Duodenal mucosa (tissue), 2 donors: Measurements from ENCODE around the gene RNF217.
"Not testable (repeated sequence)": the region's sequence is repeated elsewhere in the genome, so short reads cannot be mapped to it uniquely, and the experiment has no call there.

ENCODE experiments used
- H3K27ac ChIP-seq: one replicate; pipeline ENCODE4 v1.7.0; 2013; ENCODE audit warnings: low read depth, low read length
- H3K27me3 ChIP-seq, 2 donors: one replicate each; pipeline ENCODE4 v1.7.0; 2013; ENCODE audit warnings: low read length in 2 of 2, control low read depth in 1 of 2; ENCODE audit not compliant: insufficient read depth in 2 of 2, control insufficient read depth in 1 of 2
- H3K36me3 ChIP-seq, 2 donors: one replicate each; pipeline ENCODE4 v1.7.0; 2013; ENCODE audit warnings: low read length in 2 of 2, control low read depth in 1 of 2; ENCODE audit not compliant: insufficient read depth in 2 of 2, control insufficient read depth in 1 of 2
- H3K4me1 ChIP-seq, 2 donors: one replicate each; pipeline ENCODE4 v1.7.0; 2013; ENCODE audit warnings: low read length in 2 of 2, control low read depth in 1 of 2; ENCODE audit not compliant: insufficient read depth in 2 of 2, control insufficient read depth in 1 of 2
- H3K4me3 ChIP-seq, 2 donors: one replicate each; pipeline ENCODE4 v1.7.0; 2013; ENCODE audit warnings: low read length in 2 of 2, low read depth in 1 of 2
- H3K9ac ChIP-seq, 2 donors: one replicate each; pipeline ENCODE4 v1.7.0; 2013; ENCODE audit warnings: low read length in 2 of 2, low read depth in 1 of 2
- H3K9me3 ChIP-seq, 2 donors: one replicate each; pipeline ENCODE4 v1.7.0; 2013; ENCODE audit warnings: low read length in 2 of 2, control low read depth in 1 of 2; ENCODE audit not compliant: control insufficient read depth in 1 of 2

The RNF217 gene

DNA sequence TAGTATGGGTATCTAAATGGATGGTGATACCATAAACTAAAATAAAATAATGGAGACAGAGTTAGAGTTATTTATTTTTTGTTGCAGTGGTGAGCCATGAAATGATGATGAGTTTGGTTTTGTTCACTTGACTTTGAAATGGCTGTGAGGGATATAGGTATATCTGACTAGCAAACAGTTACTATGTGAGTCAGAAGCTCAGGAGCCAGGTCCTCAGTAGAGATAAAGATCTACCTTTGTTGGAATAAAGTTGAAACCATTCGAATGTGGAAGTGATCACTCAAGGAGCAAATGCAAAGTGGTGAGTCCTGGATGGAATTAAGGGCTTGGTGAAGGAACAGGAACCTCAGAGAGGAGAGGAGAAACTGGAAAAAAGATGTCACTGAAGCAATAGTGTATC is 105.3 kb downstream of the RNF217 start:
- Histone ChIP-seq H3K27ac (no peak overlapping the region), H3K36me3 (no peaks in the 10 kb centered on the region), H3K4me3 (no peak overlapping the region), H3K4me1 (peaks cover 0 to 5% of the 10 kb centered on the region in 2 donors), H3K9ac (no peak overlapping the region), H3K27me3 (no peaks in the 10 kb centered on the region), H3K9me3 (no peaks in the 10 kb centered on the region)

DNA sequence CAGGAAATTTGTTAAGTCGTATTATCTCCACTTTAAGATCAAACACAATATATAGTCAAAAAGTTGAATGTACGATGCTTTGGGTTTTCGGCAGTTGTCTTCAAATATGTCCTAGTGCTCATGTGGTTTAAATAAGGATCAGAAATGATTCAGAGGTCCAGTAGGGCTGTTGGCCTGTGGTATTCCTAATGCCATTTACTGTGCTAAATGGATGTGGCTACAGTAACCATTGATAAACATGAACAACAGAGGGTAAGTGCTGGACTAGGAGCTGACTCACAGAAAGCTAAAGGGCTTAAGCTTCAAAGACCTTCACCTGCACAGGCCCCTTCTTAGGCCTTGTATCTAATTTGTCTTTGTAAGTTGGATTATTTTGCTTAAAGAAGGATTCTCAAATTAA is 110.8 kb downstream of the RNF217 start:
- no peaks in the 10 kb centered on the region for H3K4me1 ChIP-seq
- H3K9me3 ChIP-seq: no peaks in the 10 kb centered on the region
- H3K4me3 ChIP-seq: no peak overlapping the region
- peaks cover 0 to 4% of the 10 kb centered on the region in 2 donors for H3K36me3 ChIP-seq
- no peak overlapping the region for H3K9ac ChIP-seq
- H3K27me3 ChIP-seq: no peaks in the 10 kb centered on the region
- no peak overlapping the region for H3K27ac ChIP-seq

DNA sequence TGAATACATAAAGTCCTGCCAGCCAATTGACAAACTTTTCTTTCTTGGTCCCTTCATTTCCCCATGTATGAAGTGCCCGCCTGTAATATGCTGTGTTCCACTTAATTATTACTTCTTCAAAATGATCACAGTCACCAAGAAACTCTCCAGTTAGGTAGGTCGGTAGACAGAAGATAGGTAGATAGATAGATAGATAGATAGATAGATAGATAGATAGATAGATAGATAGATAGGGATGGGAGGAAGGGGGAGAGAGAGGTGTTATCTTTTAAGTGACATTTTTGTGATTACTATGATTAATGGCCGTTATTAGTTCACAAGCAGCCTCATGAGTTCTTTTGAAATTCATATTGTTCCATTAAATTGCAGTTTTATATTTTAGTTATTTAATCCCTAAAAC is 111.9 kb downstream of the RNF217 start:
- Histone ChIP-seq H3K27me3 (no peaks in the 10 kb centered on the region), H3K9me3 (no peaks in the 10 kb centered on the region), H3K4me3 (no peak overlapping the region), H3K27ac (no peak overlapping the region), H3K9ac (no peak overlapping the region), H3K36me3 (peaks cover 0 to 4% of the 10 kb centered on the region in 2 donors), H3K4me1 (no peaks in the 10 kb centered on the region)

GRCh38 chr6:125075073-125075472 is 112.8 kb downstream of the RNF217 start:
- not testable (repeated sequence) for H3K9me3 ChIP-seq, H3K27me3 ChIP-seq, H3K4me3 ChIP-seq, H3K9ac ChIP-seq, H3K27ac ChIP-seq, H3K4me1 ChIP-seq, H3K36me3 ChIP-seq

DNA sequence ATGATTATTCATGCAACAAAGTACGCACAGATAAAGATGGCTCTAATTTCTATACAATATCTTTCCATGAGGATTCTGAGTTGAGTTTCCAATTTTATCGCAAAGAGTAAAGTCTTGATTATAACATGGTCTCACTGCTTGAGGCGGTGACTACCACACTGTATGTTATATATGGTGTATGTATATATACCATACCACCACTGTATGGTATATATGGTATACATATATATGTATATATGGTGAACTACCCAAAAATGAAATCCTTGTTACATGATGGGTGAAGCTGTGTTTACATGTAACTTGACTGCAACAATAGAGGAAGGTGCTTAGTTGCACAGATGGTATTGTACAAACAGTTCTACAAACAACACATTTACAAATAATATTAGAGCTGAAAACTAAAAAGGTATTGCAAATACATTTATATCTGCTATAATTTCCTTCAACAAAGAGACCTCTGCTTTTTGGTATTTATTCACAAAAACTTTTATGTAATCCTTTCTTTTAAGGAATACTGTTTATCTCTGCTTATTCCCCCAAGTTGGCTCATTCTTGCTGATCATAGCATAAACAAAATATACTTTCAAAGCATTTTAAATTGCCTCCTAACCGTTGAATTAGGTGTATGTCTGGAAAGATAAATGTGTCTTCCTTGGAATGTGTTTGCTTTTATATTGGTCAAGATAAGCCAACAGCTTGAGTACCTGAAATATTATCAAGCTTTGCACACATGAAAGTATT is 113.7 kb downstream of the RNF217 start:
- H3K27me3 ChIP-seq: no peaks in the 10 kb centered on the region
- H3K4me3 ChIP-seq: no peak overlapping the region
- H3K9ac ChIP-seq: no peak overlapping the region
- H3K4me1 ChIP-seq: no peaks in the 10 kb centered on the region
- H3K9me3 ChIP-seq: no peaks in the 10 kb centered on the region
- H3K36me3 ChIP-seq: peaks cover 0 to 4% of the 10 kb centered on the region in 2 donors
- H3K27ac ChIP-seq: no peak overlapping the region

GRCh38 chr6:125076482-125076742 is 114.2 kb downstream of the RNF217 start:
- Histone ChIP-seq H3K27me3 (no peaks in the 10 kb centered on the region), H3K4me1 (no peaks in the 10 kb centered on the region), H3K9ac (no peak overlapping the region), H3K36me3 (peaks cover 0 to 4% of the 10 kb centered on the region in 2 donors), H3K27ac (no peak overlapping the region), H3K4me3 (no peak overlapping the region), H3K9me3 (no peaks in the 10 kb centered on the region)

GRCh38 chr6:125077453-125077852 is 115.2 kb downstream of the RNF217 start:
- peaks cover 0 to 4% of the 10 kb centered on the region in 2 donors for H3K36me3 ChIP-seq
- no peaks in the 10 kb centered on the region for H3K9me3 ChIP-seq
- no peaks in the 10 kb centered on the region for H3K4me1 ChIP-seq
- no peak overlapping the region for H3K9ac ChIP-seq
- H3K27ac ChIP-seq: no peak overlapping the region
- no peaks in the 10 kb centered on the region for H3K27me3 ChIP-seq
- H3K4me3 ChIP-seq: no peak overlapping the region

GRCh38 chr6:125078602-125079321 is 116.5 kb downstream of the RNF217 start:
- Histone ChIP-seq H3K9me3 (no peaks in the 10 kb centered on the region), H3K4me1 (no peaks in the 10 kb centered on the region), H3K36me3 (peaks cover 0 to 4% of the 10 kb centered on the region in 2 donors), H3K9ac (no peak overlapping the region), H3K4me3 (no peak overlapping the region), H3K27ac (no peak overlapping the region), H3K27me3 (no peaks in the 10 kb centered on the region)

DNA sequence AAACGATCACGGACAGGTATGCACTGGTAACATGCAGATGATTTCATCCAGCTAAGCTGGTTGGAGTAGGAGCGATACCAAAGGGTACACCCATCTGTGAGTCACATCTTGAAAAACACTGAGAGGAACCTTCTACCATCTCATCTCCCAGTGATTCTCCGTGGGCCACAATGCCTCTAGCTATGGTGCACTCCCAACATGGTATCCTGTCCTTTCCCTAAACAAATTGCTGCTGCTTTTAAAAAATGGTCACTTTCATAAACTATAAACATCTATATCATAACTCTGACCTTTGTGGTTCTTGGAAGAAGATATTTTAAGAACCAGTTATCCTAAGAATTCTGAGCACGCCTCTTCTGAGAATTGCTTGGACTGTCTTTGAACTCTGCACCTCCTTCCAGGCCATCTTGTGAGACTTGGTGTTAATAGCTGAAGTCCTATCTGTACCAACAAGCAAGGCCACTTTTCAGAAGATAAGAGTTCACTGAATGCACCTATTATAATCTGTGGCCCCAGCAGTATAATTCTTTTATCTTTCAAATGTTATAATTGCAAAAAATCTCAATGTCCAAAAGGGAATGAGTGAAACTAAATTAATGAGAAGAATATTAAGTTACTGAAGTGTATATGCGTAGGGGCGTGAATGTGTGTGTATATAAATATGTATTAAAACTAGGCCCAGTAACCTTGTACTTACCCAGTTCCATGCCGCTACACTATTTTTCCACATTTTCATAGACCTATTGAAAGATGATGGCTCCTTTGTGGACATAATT is 120.9 kb downstream of the RNF217 start:
- Histone ChIP-seq H3K4me1 (no peaks in the 10 kb centered on the region), H3K27me3 (no peaks in the 10 kb centered on the region), H3K27ac (no peak overlapping the region), H3K9me3 (no peaks in the 10 kb centered on the region), H3K9ac (no peak overlapping the region), H3K36me3 (no peaks in the 10 kb centered on the region), H3K4me3 (no peak overlapping the region)

DNA sequence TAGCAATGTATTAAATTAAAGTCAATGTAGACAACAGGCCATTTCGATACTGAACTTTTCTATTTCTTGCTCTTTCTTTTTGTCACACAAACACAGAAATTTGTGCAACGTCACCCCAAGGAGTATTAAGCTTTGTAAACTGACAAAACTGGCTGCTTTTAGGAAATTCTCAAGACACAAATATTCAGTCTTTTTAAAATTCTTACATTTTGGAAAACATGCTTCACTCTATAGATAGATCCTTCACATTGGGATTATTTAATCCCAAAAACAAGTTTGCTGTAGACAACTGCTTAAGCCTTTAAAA is 121.4 kb downstream of the RNF217 start:
- Histone ChIP-seq H3K4me3 (no peak overlapping the region), H3K9ac (no peak overlapping the region), H3K36me3 (no peaks in the 10 kb centered on the region), H3K4me1 (no peaks in the 10 kb centered on the region), H3K9me3 (no peaks in the 10 kb centered on the region), H3K27me3 (no peaks in the 10 kb centered on the region), H3K27ac (no peak overlapping the region)
